T-helper 2 cell (primary cell): Measurements from ENCODE around the gene PCDHGB3.

Experiments
- DNase-seq, 5 experiments: peaks; one replicate each; pipeline versions ENCODE4 v3.0.0 to v3.0.0-alpha.2; 2012 to 2022

The PCDHGB3 gene

GRCh38 chr5:141421489-141421855 is 51.4 kb downstream of the PCDHGB3 start:
- DNase-seq = no peak
